SU-DHL-6 (cell line): ENCODE measurements around the gene HSPB2.

ENCODE experiments used
- H2AFZ ChIP-seq: fragments of 200-600 bp; sonication (generic); 2 replicates; pipeline ENCODE4 v1.6.1; 2014; ENCODE audit warnings: low read depth, mild to moderate bottlenecking, moderate library complexity, mixed read lengths, antibody characterized with exemption, low read length; ENCODE audit not compliant: severe bottlenecking
- H3F3A ChIP-seq: fragments of 200-600 bp; shearing (Covaris generic); 2 replicates; pipeline ENCODE4 v1.6.0; 2016; ENCODE audit warnings: antibody characterized with exemption, mild to moderate bottlenecking; ENCODE audit not compliant: insufficient read depth
- H3K27ac ChIP-seq: fragments of 200-600 bp; sonication (generic); 2 replicates; pipeline ENCODE4 v1.5.1; 2016; ENCODE audit warnings: low read depth, mild to moderate bottlenecking, low read length, moderate library complexity, mixed read lengths
- H3K27me3 ChIP-seq: fragments of 200-600 bp; sonication (generic), shearing (Covaris generic); 2 replicates; pipeline ENCODE4 v1.6.0; 2014; ENCODE audit warnings: mild to moderate bottlenecking, low read length
- H3K36me3 ChIP-seq: fragments of 200-600 bp; sonication (generic); 2 replicates; pipeline ENCODE4 v1.6.1; 2014; ENCODE audit warnings: mild to moderate bottlenecking, low read length, mixed read lengths
- H3K4me2 ChIP-seq: fragments of 300-600, 200-600 bp; shearing (Covaris generic), sonication (generic); 2 replicates; pipeline ENCODE4 v1.6.0; 2014; ENCODE audit warnings: low read length, low read depth, mild to moderate bottlenecking; ENCODE audit not compliant: poor library complexity, severe bottlenecking
- H3K4me3 ChIP-seq: fragments of 200-600 bp; sonication (generic); 2 replicates; pipeline ENCODE4 v1.5.1; 2014; ENCODE audit warnings: antibody characterized with exemption, low read length, mild to moderate bottlenecking, mixed read lengths; ENCODE audit not compliant: insufficient read depth, poor library complexity, severe bottlenecking
- H3K79me2 ChIP-seq: fragments of 200-600 bp; sonication (generic); 2 replicates; pipeline ENCODE4 v1.6.1; 2014; ENCODE audit warnings: mild to moderate bottlenecking, low read length, moderate library complexity; ENCODE audit not compliant: insufficient read depth
- H3K9ac ChIP-seq: fragments of 200-600 bp; sonication (generic); 2 replicates; pipeline ENCODE4 v1.7.0; 2014; ENCODE audit warnings: mild to moderate bottlenecking, low read length
- H3K9me2 ChIP-seq: fragments of 200-600 bp; sonication (generic); replicated peaks from 2 replicates; pipeline ENCODE4 v1.6.1; 2014; ENCODE audit warnings: low read length; ENCODE audit not compliant: insufficient read depth
- H3K9me3 ChIP-seq: fragments of 200-600 bp; sonication (generic); 2 replicates; pipeline ENCODE4 v1.6.1; 2014; ENCODE audit warnings: low read length, mixed read lengths; ENCODE audit not compliant: insufficient read depth
- H4K20me1 ChIP-seq: fragments of 200-600 bp; sonication (generic); 2 replicates; pipeline ENCODE4 v1.6.1; 2014; ENCODE audit warnings: low read depth, mild to moderate bottlenecking, antibody characterized with exemption, low read length, moderate library complexity, mixed read lengths
- CTCF ChIP-seq: fragments of 200-600 bp; sonication (generic); IDR thresholded peaks from one replicate; pipeline ENCODE4 v1.5.1; 2017; ENCODE audit warnings: antibody characterized with exemption, mild to moderate bottlenecking, low read length, moderate library complexity; ENCODE audit not compliant: insufficient read depth, poor library complexity, severe bottlenecking
- EZH2phosphoT487 ChIP-seq: fragments of 200-600 bp; sonication (generic), shearing (Covaris generic); conservative IDR thresholded peaks from 2 replicates; pipeline ENCODE4 v1.6.1; 2018; ENCODE audit warnings: mild to moderate bottlenecking, antibody characterized with exemption, low read length, moderate library complexity, mixed read lengths

The HSPB2 gene

DNA sequence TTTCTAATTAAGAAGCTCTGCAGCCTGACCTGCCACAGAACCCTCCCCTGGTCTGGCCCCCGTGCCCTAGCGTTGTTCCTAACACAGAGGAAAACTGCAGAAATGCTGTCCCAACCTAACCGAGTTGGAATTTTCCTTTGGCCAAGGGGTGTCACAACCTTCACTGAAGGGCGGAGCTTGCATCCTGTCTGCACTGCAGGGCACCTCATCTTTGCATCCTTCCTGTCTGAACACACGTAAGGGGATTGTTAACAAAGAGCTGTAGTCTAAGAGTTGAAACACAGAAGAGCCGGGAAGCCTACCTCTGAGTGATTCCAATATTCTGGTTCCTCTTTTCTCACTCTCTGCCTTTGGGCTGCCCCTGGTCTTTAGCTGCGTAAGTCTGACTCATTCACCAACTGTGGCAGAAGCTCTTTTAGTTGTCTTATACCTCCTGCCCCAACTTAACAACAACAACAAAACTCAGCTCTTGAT, 26.2 kb downstream of the HSPB2 start:
- Histone ChIP-seq H3K27ac (no peak overlapping the region), H3K79me2 (no peaks in the 10 kb centered on the region), H4K20me1 (no peaks in the 10 kb centered on the region), H3K9me2 (no peaks in the 10 kb centered on the region), H3K36me3 (no peaks in the 10 kb centered on the region), H3K9ac (no peak overlapping the region), H2AFZ (no peak overlapping the region), H3F3A (no peaks in the 10 kb centered on the region), H3K4me3 (no peak overlapping the region), H3K4me2 (no peak overlapping the region), H3K9me3 (no peaks in the 10 kb centered on the region), H3K27me3 (no peaks in the 10 kb centered on the region)
- no peak for TF ChIP-seq EZH2phosphoT487
- TF ChIP-seq CTCF = no peak

GRCh38 chr11:111939836-111940604, 27.5 kb downstream of the HSPB2 start:
- TF ChIP-seq CTCF = no peak
- TF ChIP-seq EZH2phosphoT487 = no peak
- Histone ChIP-seq H3F3A (no peaks in the 10 kb centered on the region), H3K27ac (no peak overlapping the region), H3K79me2 (no peaks in the 10 kb centered on the region), H3K4me2 (no peak overlapping the region), H3K27me3 (no peaks in the 10 kb centered on the region), H3K4me3 (no peak overlapping the region), H3K9me2 (no peaks in the 10 kb centered on the region), H3K36me3 (no peaks in the 10 kb centered on the region), H2AFZ (no peak overlapping the region), H3K9me3 (no peaks in the 10 kb centered on the region), H4K20me1 (no peaks in the 10 kb centered on the region), H3K9ac (no peak overlapping the region)

- no peaks in the 10 kb centered on the region for H3K27me3 ChIP-seq
- H3F3A ChIP-seq = no peaks in the 10 kb centered on the region
- H3K4me3 ChIP-seq = no peak overlapping the region
- no peaks in the 10 kb centered on the region for H4K20me1 ChIP-seq
- H3K9me3 ChIP-seq = no peaks in the 10 kb centered on the region
- H3K79me2 ChIP-seq = no peaks in the 10 kb centered on the region
- no peak overlapping the region for H3K9ac ChIP-seq
- H3K4me2 ChIP-seq = no peak overlapping the region
- no peak overlapping the region for H2AFZ ChIP-seq
- no peak for TF ChIP-seq EZH2phosphoT487
- no peak for TF ChIP-seq CTCF
- H3K36me3 ChIP-seq = no peaks in the 10 kb centered on the region
- no peak overlapping the region for H3K27ac ChIP-seq
- H3K9me2 ChIP-seq = no peaks in the 10 kb centered on the region
Observed at GRCh38 chr11:111941963-111942362, 29.4 kb downstream of the HSPB2 start.
